Prostate gland (tissue), 2 donors: ENCODE measurements around the gene VKORC1L1. TPM values are rescaled to one million over a fixed set of nuclear protein-coding genes. Genes with fewer than 3 reads are reported as not detected.
"Not testable (repeated sequence)": the region's sequence is repeated elsewhere in the genome, so short reads cannot be mapped to it uniquely, and the experiment has no call there.

Experiments
- DNase-seq: peaks from one replicate; pipeline ENCODE4 v3.0.0-alpha.2; 2019; ENCODE audit warnings: low spot score
- H3K27ac ChIP-seq, 2 donors: fragments of 200-600 bp; sonication (generic); 2 replicates each; pipeline ENCODE4 v1.5.1; 2017 to 2019
- H3K27me3 ChIP-seq: fragments of 200-600 bp; sonication (generic); replicated peaks from 2 replicates; pipeline ENCODE4 v1.5.1; 2019; ENCODE audit not compliant: insufficient read depth
- H3K36me3 ChIP-seq, 2 donors: fragments of 200-600 bp; sonication (generic); 1 replicate in 1 of 2; 2 replicates in 1 of 2; pipeline versions ENCODE4 v1.5.1 to v1.8.1; 2017 to 2019
- H3K4me1 ChIP-seq: fragments of 200-600 bp; sonication (generic); replicated peaks from 2 replicates; pipeline ENCODE4 v1.5.1; 2019
- H3K4me3 ChIP-seq, 2 donors: fragments of 200-600 bp; sonication (generic); 2 replicates each; pipeline ENCODE4 v1.5.1; 2017 to 2019
- H3K9me3 ChIP-seq: fragments of 200-600 bp; sonication (generic); 2 replicates; pipeline ENCODE4 v1.5.1; 2017
- CTCF ChIP-seq, 4 experiments: fragments of 200-600 bp in 2 of 4; fragments of 450-650 bp in 2 of 4; sonication (generic) in 2 of 4; IDR thresholded peaks; 1 replicate in 3 of 4; 2 replicates in 1 of 4; pipeline ENCODE4 v1.5.1; 2016 to 2019; ENCODE audit warnings: antibody characterized with exemption in 4 of 4, mild to moderate bottlenecking in 2 of 4, moderate library complexity in 2 of 4
- POLR2A ChIP-seq: fragments of 450-650 bp; IDR thresholded peaks from one replicate; pipeline ENCODE4 v1.6.1; 2016; ENCODE audit warnings: antibody characterized with exemption, mild to moderate bottlenecking
- POLR2AphosphoS5 ChIP-seq: sonication (generic); formaldehyde crosslinking; IDR thresholded peaks from one replicate; pipeline ENCODE4 v1.6.1; 2017; ENCODE audit warnings: antibody characterized with exemption
- WGBS: methylation state at CpG from one replicate; pipeline ENCODE4 v1.1.5; 2018; 5-methylcytosine and 5-hydroxymethylcytosine counted together
- intact Hi-C: fragments of 100-400 bp; cut with DNase I; formaldehyde crosslinking; loops from one replicate; pipeline ENCODE4 v1.14.2; 2022
- total RNA-seq, 2 donors: library from RNA; depleted of rRNA; stranded (reverse); fragments of >200 nt; gene quantifications; one replicate each; pipeline ENCODE4 v1.1.0, GENCODE V29; 2016

The VKORC1L1 gene
- total RNA-seq, result 10 to 100 TPM; 10.7 to 17.3 TPM

- peak within 1 kb of the TSS; percentile 82 to 89 for H3K4me3 ChIP-seq
- H3K27me3 ChIP-seq, result no peaks in the 10 kb centered on the region
- H3K36me3 ChIP-seq, result no peaks in the 10 kb centered on the region
- intact Hi-C loops, result loop anchor here (10.0 kb wide), 1 partner anchor 112 kb away; the partner anchor contains the start of gene GUSB
- DNase-seq, result peak; percentile 93
- no peaks in the 10 kb centered on the region for H3K9me3 ChIP-seq
- H3K27ac ChIP-seq, result peak within 1 kb of the TSS; percentile 64 to 72
- TF ChIP-seq POLR2A, result peak; percentile 32
- no peak for TF ChIP-seq POLR2AphosphoS5
- WGBS, result under 1% methylated on average over 81 of the region's 94 CpGs
- H3K4me1 ChIP-seq, result no peaks in the 10 kb centered on the region
These were observed at the start of gene VKORC1L1 for GRCh38 chr7:65872776-65873581. TSS of gene VKORC1L1 (plus strand) at chr7:65873074. CDS start at chr7:65873372, 298 bp downstream.

- intact Hi-C loops, result no loop called here
- DNase-seq, result no peak
- Histone ChIP-seq H3K27ac (no peak overlapping the region), H3K4me1 (no peaks in the 10 kb centered on the region), H3K36me3 (no peaks in the 10 kb centered on the region), H3K9me3 (no peaks in the 10 kb centered on the region), H3K27me3 (no peaks in the 10 kb centered on the region), H3K4me3 (no peak overlapping the region)
- WGBS, result 97% methylated on average over 6 of the region's 6 CpGs
- no peak for TF ChIP-seq POLR2A
- no peak for TF ChIP-seq CTCF (IDR thresholded peaks at IDR 0.05)
These were observed 45.5 kb upstream of the VKORC1L1 start for GRCh38 chr7:65827366-65827765.

GRCh38 chr7:65832281-65832680 lies 40.6 kb upstream of the VKORC1L1 start:
- no peak for DNase-seq
- H3K4me3 ChIP-seq, result no peak overlapping the region
- no peaks in the 10 kb centered on the region for H3K4me1 ChIP-seq
- no peaks in the 10 kb centered on the region for H3K36me3 ChIP-seq
- no peak for TF ChIP-seq POLR2AphosphoS5
- TF ChIP-seq CTCF (IDR thresholded peaks at IDR 0.05), result no peak
- no peak for TF ChIP-seq POLR2A
- intact Hi-C loops, result no loop called here
- H3K9me3 ChIP-seq, result no peaks in the 10 kb centered on the region
- no peak overlapping the region for H3K27ac ChIP-seq
- H3K27me3 ChIP-seq, result no peaks in the 10 kb centered on the region
- 84% methylated on average over 2 of the region's 2 CpGs for WGBS

- H3K4me1 ChIP-seq, DNase-seq, H3K36me3 ChIP-seq, H3K27me3 ChIP-seq, H3K4me3 ChIP-seq, intact Hi-C loops, H3K9me3 ChIP-seq, H3K27ac ChIP-seq: not testable (repeated sequence)
- 100% methylated on average over 3 of the region's 3 CpGs for WGBS
These were observed 36.2 kb upstream of the VKORC1L1 start for GRCh38 chr7:65836684-65837083.

GRCh38 chr7:65837541-65837956 lies 35.3 kb upstream of the VKORC1L1 start:
- 94% methylated on average over 5 of the region's 5 CpGs for WGBS
- H3K36me3 ChIP-seq, H3K27ac ChIP-seq, H3K4me3 ChIP-seq, H3K4me1 ChIP-seq, DNase-seq, H3K27me3 ChIP-seq, H3K9me3 ChIP-seq, intact Hi-C loops: not testable (repeated sequence)

GRCh38 chr7:65839846-65840245 lies 33.0 kb upstream of the VKORC1L1 start:
- Histone ChIP-seq H3K27me3 (no peaks in the 10 kb centered on the region), H3K4me3 (no peak overlapping the region), H3K4me1 (no peaks in the 10 kb centered on the region), H3K9me3 (no peaks in the 10 kb centered on the region), H3K36me3 (no peaks in the 10 kb centered on the region), H3K27ac (no peak overlapping the region)
- DNase-seq, result no peak
- intact Hi-C loops, result no loop called here
- 94% methylated on average over 6 of the region's 6 CpGs for WGBS
- no peak for TF ChIP-seq CTCF (IDR thresholded peaks at IDR 0.05)
- no peak for TF ChIP-seq POLR2AphosphoS5
- TF ChIP-seq POLR2A, result no peak
